Fibroblast of skin of back (primary cell): Measurements from ENCODE around the gene PDE8B. TPM values are rescaled to one million over a fixed set of nuclear protein-coding genes. Genes with fewer than 3 reads are reported as not detected.

Source experiments
- DNase-seq: peaks from one replicate; pipeline ENCODE4 v3.0.0-alpha.2; 2013
- polyA plus RNA-seq, 2 experiments: library from polyadenylated mRNA; unstranded; fragments of 120-200 nt; gene quantifications; one replicate each; pipeline ENCODE4 v1.2.1, GENCODE V29; 2013; ENCODE audit not compliant: insufficient read length in 2 of 2

The PDE8B gene, protein sequence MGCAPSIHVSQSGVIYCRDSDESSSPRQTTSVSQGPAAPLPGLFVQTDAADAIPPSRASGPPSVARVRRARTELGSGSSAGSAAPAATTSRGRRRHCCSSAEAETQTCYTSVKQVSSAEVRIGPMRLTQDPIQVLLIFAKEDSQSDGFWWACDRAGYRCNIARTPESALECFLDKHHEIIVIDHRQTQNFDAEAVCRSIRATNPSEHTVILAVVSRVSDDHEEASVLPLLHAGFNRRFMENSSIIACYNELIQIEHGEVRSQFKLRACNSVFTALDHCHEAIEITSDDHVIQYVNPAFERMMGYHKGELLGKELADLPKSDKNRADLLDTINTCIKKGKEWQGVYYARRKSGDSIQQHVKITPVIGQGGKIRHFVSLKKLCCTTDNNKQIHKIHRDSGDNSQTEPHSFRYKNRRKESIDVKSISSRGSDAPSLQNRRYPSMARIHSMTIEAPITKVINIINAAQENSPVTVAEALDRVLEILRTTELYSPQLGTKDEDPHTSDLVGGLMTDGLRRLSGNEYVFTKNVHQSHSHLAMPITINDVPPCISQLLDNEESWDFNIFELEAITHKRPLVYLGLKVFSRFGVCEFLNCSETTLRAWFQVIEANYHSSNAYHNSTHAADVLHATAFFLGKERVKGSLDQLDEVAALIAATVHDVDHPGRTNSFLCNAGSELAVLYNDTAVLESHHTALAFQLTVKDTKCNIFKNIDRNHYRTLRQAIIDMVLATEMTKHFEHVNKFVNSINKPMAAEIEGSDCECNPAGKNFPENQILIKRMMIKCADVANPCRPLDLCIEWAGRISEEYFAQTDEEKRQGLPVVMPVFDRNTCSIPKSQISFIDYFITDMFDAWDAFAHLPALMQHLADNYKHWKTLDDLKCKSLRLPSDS
- 0.92 TPM for polyA plus RNA-seq (2013, experiment 1 of 2; ENCODE audit: insufficient read length)
- polyA plus RNA-seq (2013, experiment 2 of 2; ENCODE audit: insufficient read length): 0.71 TPM

DNA sequence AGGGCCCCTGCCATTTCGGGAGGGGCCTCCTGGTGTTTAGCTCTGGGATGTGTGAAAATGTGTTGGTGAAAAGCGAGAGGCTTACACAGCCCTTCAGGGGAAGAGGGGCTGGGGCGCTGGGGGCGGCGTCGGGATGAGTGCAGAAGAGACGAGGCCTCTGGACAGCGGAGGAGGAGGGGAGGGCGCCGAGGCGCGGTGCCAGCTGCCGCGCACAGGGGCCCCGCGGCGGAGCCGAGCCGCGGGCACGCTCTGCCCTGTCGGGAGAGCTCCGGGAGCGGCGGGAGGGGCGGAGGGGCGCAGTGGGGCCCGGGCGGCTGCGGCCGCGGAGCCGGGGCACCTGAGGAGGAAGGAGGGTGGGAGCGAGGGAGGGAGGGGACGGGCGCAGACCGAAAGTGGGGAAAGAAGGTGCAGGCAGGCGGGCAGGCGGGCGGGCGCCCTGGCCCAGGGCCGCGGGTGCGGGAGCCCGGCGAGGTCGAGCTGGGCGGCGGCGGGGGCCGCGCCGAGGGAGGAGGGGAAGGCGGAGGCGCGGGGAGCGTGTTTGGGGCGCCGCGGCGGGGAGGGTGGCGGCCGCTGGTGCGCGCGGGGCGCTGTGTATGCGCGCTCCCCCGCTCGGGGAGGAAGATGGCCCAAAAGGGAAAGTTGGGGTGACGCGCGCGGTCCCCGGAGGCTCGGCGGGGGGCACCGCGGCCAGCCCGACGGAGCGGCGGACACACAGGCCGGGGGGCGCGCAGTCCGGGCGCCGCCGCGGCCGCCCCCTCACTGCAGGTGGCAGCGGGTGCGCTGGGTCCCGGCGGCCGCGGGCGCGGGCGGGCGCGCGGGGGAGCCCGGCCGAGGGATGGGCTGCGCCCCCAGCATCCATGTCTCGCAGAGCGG lies at the start of gene PDE8B:
Gene PDE8B, plus strand, starts transcription at position 590 of the 873 bp plus-strand sequence. Its CDS starts 246 bp downstream, at position 836.
- no peak for DNase-seq

DNA sequence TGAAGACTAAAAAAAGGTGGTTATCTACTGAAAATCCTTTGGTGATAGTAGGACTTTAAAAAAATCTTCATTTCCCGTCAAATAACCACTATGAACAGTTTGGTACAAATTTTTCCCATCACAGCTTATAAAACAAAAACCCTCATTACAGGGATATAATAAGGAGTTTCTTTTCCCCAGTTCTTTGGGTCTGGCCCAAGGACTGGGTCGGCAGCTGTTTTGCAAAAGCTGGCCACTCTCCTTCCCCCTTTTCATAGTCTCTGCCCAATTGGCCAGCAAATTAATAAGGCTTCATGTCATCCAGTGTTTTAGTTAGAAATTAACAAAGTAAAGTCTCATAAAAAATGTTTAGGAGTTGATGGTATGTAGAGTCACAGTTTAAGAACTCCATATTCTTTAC lies 47.0 kb upstream of the PDE8B start:
- no peak for DNase-seq

- DNase-seq: no peak
Observed at GRCh38 chr5:77167063-77167462, 43.4 kb upstream of the PDE8B start.

GRCh38 chr5:77167695-77168121 lies 42.8 kb upstream of the PDE8B start:
- peak; percentile 94 for DNase-seq

DNA sequence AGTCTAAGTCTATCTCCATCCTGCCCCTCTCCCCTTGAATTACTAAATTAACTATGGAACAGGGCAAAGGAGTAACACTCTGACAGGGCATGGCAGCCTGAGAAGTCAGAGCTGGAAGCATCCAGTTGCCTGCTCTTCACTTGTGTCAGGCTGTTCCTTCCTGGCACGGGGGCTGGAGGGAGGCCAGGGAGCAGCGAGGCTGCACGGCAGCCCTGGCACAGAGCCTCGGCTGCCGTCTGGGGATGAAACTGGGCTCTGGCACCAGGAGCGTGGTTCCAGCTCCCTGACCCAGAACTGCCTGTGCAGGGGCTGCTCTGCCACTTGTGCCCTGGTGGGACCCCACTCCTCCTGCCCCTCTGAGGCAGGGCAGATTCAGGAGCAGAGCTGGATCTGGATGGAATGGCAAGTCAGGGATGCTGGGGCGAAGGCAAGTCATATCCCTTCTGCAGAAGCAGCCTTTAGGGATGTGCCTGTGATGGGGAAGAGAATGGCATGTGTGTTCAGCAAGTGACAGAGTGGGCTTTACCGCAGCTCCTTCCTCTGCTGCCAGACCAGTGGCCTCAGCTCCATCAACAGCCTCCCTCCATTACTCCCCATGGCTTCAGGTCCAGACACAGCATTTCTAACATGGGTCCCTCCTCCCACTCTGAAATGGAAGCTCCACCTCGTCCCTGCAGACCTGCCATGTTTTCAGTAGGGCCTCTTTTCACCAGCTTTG lies 42.2 kb upstream of the PDE8B start:
- peak; percentile 22 for DNase-seq

DNA sequence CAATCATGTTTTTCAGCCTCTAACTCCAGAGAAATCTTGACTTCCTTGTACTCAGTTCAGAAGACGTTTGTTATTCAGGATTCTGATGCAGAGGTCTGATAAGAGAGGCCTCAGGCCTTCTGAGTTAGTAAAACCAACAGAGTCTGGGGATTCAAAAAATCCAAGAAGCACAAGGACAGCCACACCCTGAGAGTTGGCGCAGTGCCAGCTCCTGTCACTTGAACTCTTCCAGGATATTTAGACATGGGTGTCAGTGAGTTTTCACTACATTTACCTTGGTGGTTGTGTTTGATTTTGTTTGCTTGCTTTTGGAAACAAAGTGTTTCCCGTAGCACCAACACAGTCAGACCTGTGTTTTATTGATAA lies 41.6 kb upstream of the PDE8B start:
- DNase-seq: peak; percentile 43

DNA sequence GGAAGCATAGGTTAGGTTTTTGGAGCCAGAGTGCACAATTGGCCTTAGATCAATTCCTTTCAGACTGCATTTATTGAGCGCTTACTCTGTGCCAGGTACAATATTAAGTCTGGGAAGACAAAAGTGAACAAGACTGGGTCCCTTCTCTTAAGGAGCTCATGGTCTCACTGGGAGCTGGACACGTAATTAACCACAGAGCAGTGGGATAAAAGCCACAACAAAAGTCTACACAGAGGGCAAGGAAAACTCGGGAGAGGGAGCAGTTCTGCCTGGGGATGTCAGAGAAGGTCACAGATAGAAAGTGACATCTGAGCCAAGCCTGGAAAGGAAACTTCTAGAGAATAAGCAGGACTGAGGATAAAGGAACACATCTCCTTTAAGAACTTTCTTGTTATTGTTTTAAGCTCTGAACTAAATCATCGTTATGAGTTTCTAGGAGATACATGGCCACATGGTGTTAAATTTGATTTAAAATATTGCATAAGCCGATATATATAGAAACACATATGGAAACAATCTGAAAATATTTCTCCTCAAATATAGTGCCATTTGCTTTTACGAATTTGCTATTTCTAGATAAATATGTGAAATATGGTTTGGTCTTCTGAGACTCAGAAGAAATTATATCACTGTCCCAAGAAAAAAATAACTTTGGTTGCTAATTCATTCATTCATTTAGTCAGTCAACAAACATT lies 40.1 kb upstream of the PDE8B start:
- peak; percentile 21 for DNase-seq

DNA sequence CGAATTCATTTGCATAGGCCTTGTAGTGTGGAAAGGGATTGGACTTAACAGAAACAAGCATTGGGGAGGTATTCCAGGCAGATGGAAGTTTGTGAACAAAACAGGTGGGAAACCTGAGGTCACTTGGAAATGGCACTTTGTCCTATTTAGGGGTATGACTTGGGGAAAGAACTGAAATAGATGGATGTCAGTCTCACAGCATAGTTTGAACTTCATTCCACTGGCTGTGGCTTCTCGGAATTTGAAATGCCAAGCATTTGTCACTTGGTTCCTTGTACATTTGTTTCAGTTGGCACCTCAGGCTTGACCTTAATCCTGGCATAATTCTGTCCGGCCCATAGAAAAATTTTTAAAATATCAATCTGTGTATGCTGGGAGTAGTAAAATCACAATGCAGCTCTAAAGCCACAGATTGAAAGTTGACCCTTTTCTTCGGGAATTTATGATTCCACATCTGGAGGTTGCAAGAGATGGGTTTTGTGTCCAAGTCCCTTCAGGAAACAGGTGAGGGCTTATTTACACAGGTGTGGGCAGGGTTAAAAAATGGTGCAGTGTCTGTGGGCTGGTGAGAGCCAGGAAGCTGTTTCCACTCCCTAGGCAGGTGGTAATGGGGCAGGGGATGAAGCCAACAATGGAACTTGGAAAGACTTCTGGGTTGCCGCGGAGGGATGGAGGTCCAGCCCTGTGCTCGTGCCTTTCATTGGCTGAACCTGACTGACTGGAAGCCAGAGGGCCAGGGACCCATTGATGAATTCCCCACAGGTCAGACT lies 39.2 kb upstream of the PDE8B start:
- DNase-seq: no peak

DNA sequence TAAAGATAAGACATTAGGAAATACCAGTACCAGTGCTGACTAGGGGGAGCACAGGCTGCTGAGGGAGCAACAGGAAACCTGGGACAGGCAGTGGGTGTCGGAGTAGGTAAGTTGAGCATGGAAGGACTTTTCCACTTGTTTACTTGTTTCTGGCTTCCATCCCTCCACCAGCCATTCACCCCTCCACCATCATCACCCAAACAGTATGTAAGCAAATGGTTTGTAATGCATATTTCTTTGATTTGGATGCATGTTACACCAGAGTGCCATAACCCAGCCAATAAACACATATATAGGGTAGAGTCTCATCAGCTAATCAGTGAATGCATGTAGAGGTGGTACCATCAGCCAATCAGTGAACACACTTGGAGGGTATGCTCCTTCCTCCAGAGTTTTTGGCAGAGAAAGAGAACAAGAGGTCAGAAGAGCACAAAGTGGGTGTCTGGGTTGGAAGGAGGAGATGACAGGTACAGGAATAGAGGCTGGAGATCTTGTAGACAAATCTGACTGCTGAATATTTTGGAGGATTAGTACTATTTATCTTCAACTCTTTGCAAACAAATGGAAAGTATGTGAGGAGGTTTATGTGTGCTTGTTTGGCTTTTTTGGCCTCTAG lies 37.7 kb upstream of the PDE8B start:
- no peak for DNase-seq

GRCh38 chr5:77174526-77174925 lies 36.0 kb upstream of the PDE8B start:
- DNase-seq: no peak

- peak; percentile 67 for DNase-seq
Observed at GRCh38 chr5:77175231-77175630, 35.2 kb upstream of the PDE8B start.

- DNase-seq: no peak
Observed at GRCh38 chr5:77176429-77176828, 34.1 kb upstream of the PDE8B start.

DNA sequence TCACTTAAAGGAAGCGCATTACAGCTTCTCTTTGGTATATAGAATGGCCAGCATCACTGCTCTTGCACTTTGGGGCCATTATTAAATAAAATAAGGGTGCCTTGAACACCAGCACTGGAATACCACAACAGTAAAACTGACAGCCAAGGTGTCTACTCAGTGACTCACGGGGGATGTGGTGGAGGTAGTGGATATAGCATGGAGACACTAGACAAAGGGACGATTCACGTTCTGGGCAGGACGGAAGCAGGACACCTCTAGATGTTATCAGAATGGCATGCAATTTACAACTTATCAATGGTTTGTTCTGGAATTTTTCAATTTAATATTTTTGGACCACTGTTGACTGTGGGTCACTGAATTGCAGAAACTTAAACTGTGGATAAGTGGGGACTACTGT lies 32.9 kb upstream of the PDE8B start:
- no peak for DNase-seq

- DNase-seq: peak; percentile 6
Observed at GRCh38 chr5:77180167-77181081, 30.1 kb upstream of the PDE8B start.

- DNase-seq: no peak
Observed at GRCh38 chr5:77181173-77181572, 29.3 kb upstream of the PDE8B start.

DNA sequence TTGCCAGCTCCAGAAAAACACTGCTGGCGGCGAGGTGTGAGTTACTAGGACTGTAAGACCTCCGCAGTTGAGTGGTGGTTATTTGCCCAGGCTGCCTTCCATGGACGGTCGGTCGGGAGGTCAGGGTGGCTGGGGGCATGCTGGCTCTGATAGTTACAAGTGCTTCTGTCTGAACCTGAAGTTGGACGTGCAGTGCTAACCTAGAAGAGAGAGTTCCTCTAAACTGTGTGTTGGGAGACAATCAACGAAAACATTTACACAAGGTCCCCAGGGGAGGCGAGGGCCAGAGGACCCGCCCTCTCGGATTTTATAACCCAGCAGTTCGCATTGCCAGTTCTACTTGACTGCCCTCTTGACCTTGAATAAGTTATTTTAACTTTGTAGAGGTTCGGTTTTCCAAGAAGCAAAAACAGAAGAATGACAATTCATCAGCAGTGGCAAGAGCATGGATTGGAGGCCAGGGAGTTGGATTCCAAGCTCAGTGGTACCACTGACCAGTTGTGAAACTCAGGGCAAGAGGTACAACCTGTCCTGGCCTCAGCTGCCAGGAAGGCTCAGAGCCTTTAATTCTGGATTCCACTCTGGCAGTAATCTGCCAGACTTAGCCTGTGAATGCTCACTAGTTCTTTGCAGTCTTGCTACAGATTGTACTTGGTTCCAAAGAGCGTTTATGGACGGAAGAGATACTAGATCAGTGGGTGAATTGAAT lies 28.7 kb upstream of the PDE8B start:
- no peak for DNase-seq

GRCh38 chr5:77182367-77182766 lies 28.1 kb upstream of the PDE8B start:
- DNase-seq: no peak
